VCaP (cell line): ENCODE data around the gene MCUB.
"Not testable (repeated sequence)": the region's sequence is repeated elsewhere in the genome, so short reads cannot be mapped to it uniquely, and the experiment has no call there.

Source experiments
- H3K27ac ChIP-seq: fragments of 450-650 bp; 2 replicates; pipeline ENCODE4 v1.5.1; 2017
- TF ChIP-seq, protein P1 (sequence below): fragments of 450-650 bp; conservative IDR thresholded peaks from 2 replicates; pipeline ENCODE4 v1.5.1; 2017; ENCODE audit warnings: mild to moderate bottlenecking, moderate library complexity

Gene MCUB, protein sequence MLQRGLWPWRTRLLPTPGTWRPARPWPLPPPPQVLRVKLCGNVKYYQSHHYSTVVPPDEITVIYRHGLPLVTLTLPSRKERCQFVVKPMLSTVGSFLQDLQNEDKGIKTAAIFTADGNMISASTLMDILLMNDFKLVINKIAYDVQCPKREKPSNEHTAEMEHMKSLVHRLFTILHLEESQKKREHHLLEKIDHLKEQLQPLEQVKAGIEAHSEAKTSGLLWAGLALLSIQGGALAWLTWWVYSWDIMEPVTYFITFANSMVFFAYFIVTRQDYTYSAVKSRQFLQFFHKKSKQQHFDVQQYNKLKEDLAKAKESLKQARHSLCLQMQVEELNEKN

DNA sequence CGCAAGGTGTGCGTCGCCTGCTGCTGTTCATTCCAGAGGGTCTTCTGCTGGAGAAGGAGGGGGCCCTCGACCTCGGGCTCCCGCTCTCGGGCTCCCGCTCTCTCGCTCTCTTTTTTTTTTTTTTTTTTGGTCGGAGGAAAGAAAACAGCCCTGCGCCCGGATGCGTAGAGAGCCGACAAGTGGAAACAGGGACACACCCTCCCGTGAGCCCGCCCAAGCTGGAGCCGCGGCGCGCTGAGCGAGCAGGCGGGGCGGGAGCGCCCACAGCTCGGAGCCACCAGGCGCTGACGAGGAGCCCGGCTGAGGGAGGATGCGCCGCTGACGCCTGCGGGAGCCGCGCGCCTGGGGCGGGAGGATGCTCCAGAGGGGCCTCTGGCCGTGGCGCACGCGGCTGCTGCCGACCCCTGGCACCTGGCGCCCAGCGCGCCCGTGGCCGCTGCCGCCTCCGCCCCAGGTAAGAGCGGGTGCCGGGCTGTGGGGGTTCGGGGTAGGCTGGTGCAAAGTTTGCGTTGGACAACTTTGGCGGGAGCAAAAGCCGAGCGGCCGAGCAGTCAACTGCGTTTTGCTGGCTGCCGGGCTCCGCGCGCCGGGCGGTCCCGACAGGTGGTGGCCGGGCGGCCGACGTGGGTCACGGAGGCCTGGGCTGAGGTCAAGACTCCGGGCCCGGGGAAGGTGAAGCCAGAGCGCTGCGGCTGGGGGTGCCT is at the start of gene MCUB:
MCUB (plus strand) TSS at position 264 of the 704 bp plus-strand sequence; CDS start at position 356, 92 bp downstream.
- peak within 1 kb of the TSS; percentile 40 for H3K27ac ChIP-seq
- TF ChIP-seq, protein P1, sequence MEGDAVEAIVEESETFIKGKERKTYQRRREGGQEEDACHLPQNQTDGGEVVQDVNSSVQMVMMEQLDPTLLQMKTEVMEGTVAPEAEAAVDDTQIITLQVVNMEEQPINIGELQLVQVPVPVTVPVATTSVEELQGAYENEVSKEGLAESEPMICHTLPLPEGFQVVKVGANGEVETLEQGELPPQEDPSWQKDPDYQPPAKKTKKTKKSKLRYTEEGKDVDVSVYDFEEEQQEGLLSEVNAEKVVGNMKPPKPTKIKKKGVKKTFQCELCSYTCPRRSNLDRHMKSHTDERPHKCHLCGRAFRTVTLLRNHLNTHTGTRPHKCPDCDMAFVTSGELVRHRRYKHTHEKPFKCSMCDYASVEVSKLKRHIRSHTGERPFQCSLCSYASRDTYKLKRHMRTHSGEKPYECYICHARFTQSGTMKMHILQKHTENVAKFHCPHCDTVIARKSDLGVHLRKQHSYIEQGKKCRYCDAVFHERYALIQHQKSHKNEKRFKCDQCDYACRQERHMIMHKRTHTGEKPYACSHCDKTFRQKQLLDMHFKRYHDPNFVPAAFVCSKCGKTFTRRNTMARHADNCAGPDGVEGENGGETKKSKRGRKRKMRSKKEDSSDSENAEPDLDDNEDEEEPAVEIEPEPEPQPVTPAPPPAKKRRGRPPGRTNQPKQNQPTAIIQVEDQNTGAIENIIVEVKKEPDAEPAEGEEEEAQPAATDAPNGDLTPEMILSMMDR = 0 out of 2 replicates have a peak, but pooled peaks have one; percentile 7

DNA sequence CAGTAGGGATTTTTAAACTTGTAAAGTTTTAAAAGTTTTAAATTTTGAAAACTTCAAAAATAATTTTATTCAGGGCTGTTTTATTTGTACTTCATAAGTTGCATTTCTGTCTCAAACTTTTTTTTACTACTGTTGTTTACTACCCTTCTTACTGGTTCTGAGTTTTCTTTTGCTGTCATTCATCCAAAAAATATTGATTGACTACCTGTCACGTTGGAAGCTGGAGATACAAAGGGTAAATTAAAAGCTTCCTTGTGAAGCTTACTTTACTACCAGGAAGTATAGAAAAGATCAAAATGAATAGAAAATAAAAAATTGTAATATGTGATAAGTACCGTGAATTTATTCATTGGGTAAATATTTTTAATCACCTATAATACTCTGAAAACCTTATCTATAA is 49.4 kb upstream of the MCUB start:
- TF ChIP-seq, protein P1 = no peak
- no peak overlapping the region for H3K27ac ChIP-seq

GRCh38 chr4:109511414-109511813 is 48.6 kb upstream of the MCUB start:
- TF ChIP-seq, protein P1 = no peak
- H3K27ac ChIP-seq = no peak overlapping the region

- H3K27ac ChIP-seq = not testable (repeated sequence)
Measured at GRCh38 chr4:109513368-109513767, 46.7 kb upstream of the MCUB start.

DNA sequence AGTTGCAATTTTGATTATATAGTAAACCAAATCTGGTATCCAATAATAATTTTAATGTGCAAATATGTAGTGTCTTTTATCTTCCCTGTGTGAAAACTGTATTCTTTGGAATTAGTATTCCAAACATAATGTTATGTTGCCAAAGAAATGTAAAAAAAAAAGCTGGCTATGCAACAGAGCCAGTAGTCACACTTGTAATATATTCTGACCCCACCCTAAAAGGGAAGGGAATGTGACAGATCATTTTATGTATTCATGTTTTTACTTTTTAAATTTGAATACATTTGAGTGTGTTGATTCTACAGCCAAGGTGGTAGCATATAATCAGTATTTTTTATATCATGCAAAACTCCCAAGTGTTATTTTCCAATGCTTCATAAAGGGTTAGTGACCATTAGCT is 27.9 kb upstream of the MCUB start:
- TF ChIP-seq, protein P1 = no peak
- H3K27ac ChIP-seq = no peak overlapping the region

DNA sequence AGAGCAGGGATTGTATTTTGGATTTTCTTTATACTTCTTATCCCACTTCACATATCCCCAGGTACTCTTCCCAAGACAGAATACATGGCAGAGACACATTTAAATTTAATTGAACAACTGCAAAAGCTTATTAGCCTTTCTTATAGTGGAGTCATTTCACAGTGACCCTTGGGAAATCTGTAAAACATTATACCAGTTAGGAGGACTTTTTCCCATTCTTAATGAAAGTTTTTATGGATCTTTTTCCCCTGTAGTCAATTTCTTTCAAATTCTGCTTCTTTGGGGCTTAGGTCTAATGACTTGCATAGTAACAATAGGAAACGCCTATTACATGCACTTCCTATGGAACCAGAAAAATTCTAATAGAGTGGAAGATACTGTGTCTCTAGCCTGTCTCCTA is 14.6 kb upstream of the MCUB start:
- TF ChIP-seq, protein P1 = no peak
- no peak overlapping the region for H3K27ac ChIP-seq

DNA sequence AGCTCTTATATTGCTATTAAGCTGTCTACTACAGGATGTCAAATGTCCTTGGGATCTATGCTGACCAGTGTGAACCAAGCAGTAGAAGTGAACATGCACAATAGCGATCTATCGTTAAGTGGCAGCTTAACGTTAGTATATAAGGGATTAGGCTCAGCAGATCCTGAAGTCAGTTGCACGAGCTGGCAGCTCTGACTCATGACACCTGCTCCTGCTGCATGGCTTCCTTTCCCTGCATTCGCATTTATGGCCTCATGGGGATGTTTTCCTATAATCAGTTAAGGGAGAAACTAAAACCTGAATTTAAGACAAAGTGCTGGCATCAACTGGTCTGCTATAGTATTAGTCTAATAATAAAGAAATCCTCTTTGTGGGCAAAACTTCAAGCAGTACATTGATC is 12.7 kb upstream of the MCUB start:
- H3K27ac ChIP-seq = no peak overlapping the region
- TF ChIP-seq, protein P1 = no peak

GRCh38 chr4:109548655-109549054 is 11.4 kb upstream of the MCUB start:
- H3K27ac ChIP-seq = no peak overlapping the region
- TF ChIP-seq, protein P1 = no peak
